Measurements from ENCODE around the gene ETS1. TPM values are rescaled to one million over a fixed set of nuclear protein-coding genes. Genes with fewer than 3 reads are reported as not detected.

The ETS1 gene
- total RNA-seq, 2 experiments from 2014 or later: 436 to 444 TPM

DNA sequence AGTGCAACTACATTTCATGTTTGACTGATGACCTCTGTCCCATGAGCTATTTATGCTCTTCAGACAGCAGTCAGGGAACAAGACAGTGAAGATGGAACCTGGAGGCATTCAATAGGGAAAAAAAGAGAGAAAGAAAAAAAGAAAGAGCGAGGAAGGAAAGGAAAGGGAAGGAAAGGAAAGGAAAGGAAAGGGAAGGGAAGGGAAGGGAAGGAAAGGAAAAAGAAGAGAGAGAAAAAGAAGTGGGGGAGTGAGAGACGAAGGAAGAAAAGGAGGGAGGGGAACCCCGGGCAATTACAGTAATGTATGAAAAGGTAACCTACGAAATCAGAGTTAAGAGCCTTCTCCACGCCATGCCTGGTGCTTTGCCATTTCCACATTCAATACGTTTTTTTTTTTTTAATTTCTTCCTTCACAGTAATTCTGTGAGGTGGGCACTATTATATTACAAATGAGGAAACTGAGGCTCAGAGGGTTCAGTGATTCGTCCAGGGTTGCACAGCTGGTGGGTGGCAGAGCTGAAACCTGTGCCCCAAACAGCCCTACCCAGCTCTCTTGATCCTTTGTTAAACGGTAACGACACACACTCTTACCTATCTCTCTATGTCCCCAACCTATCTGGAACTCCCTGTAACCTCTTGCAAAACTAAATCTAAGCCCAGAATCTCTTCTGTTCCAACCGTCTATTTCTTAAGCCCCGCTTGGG is 39.3 kb downstream of the ETS1 start:
- H3K36me3 Mint-ChIP-seq: no peaks in the 10 kb centered on the region

DNA sequence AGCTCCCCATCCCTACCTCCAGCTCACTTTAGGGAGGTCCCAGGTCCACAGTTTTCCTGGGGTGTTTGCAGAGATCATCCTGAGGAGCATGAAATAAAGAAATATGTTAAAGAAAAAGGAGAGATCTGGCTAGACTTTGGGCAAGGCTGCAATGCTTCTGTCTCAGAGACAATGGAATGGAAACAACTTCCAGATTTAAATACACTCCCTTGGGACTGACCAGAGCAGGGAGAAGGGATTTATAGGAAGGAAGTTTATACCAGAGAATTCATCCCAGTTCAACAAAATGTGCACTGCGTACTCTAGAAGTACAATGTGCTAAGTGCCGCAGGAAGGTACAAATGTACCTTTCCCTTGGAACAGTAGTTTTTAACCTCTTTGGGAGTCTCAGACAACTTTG is 40.4 kb downstream of the ETS1 start:
- Mint-ChIP-seq H3K27me3 (no peaks in the 10 kb centered on the region), H3K4me3 (no peak overlapping the region), H3K4me1 (ENCODE audit: low read depth) (peaks cover 78% of the 10 kb centered on the region), H3K36me3 (no peaks in the 10 kb centered on the region), H3K27ac (no peak overlapping the region), H3K9me3 (no peaks in the 10 kb centered on the region)
- DNase-seq: no peak
- ChIA-PET POLR2A (interaction anchor here (5.6 kb wide), 1 partner anchor 21 kb away, joined by 35 read pairs; no protein-coding TSS in a partner anchor), CTCF (no interaction called here)
- intact Hi-C loops (cut with micrococcal nuclease): no loop called here

More for the DNA sequence above, 39.3 kb downstream of the ETS1 start:
- Mint-ChIP-seq H3K4me1 (ENCODE audit: low read depth) (peaks cover 85% of the 10 kb centered on the region), H3K27ac (peak overlapping the region; percentile 80), H3K9me3 (no peaks in the 10 kb centered on the region), H3K4me3 (peak overlapping the region; percentile 70), H3K27me3 (no peaks in the 10 kb centered on the region)
- POLR2A ChIA-PET: interaction anchor here (0.6 to 5.6 kb wide), 4 partner anchors 22 to 80 kb away, joined by 3 to 35 read pairs (median 14); no protein-coding TSS in a partner anchor
- intact Hi-C loops (cut with micrococcal nuclease): no loop called here
- DNase-seq: no peak
- CTCF ChIA-PET: interaction anchor here (0.7 to 1.6 kb wide), 5 partner anchors 28 to 365 kb away, joined by 3 to 5 read pairs (median 3); no protein-coding TSS in a partner anchor

DNA sequence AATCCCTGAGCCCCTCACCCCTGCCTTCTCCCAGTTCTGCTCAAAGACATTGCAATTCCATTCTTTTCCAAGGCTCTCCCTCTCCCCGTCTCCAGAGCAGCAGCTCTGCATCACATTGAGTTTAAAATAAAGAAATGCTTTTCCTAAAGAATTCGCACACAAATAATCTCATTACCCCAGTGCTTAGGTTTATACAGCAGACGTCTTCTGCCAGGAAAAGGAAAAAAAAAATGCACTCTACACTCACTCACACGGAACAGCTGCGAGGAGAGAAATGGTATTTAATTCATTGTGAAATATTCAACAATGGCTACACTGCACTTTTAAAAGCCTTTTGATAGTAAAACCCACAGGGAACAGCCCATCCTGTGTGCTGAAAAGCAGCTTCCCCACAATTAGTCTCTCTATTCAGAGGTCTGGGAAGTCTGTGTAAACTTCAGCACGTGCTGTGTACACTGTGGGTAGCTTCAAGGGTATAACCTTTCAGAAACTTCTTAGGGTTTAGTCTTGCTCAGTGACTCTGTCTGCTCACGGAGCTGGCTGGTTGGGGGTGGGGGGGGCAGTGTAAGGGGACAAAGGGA is 42.8 kb downstream of the ETS1 start:
- intact Hi-C loops (cut with micrococcal nuclease): loop anchor here (1.0 kb wide), 1 partner anchor 16 kb away; no protein-coding TSS in a partner anchor
- ChIA-PET POLR2A (interaction anchor here (0.9 to 1.0 kb wide), 2 partner anchors 21 to 33 kb away, joined by 3 to 4 read pairs; no protein-coding TSS in a partner anchor), CTCF (no interaction called here)
- H3K4me1 Mint-ChIP-seq (ENCODE audit: low read depth): peaks cover 57% of the 10 kb centered on the region
- peak overlapping the region; percentile 58 for H3K4me3 Mint-ChIP-seq
- no peaks in the 10 kb centered on the region for H3K36me3 Mint-ChIP-seq
- H3K27ac Mint-ChIP-seq: peak overlapping the region; percentile 64
- no peak for DNase-seq
- no peaks in the 10 kb centered on the region for H3K27me3 Mint-ChIP-seq
- no peaks in the 10 kb centered on the region for H3K9me3 Mint-ChIP-seq

DNA sequence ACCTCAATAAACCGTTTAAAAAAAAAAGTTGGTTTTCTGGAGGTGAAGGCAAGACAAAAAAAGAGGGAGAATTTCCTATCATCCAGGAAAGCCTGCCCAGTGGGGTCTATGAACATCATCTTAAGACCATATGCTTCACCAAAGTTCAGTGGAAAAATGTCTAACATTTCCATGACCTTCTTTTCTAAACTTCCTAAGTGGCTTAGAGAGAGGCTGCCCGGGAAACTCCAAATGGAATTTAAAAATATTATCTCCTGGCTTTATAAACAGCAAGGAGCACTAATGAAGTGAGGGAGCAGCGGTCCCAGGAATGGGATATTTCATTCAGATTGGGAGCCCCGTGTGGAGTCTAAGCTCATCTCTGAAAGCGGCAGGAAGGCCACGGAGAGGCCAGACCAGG is 46.9 kb downstream of the ETS1 start:
- no peak overlapping the region for H3K4me3 Mint-ChIP-seq
- H3K27ac Mint-ChIP-seq: no peak overlapping the region
- H3K9me3 Mint-ChIP-seq: no peaks in the 10 kb centered on the region
- ChIA-PET POLR2A (no interaction called here), CTCF (no interaction called here)
- DNase-seq: no peak
- intact Hi-C loops (cut with micrococcal nuclease): no loop called here
- H3K4me1 Mint-ChIP-seq (ENCODE audit: low read depth): peaks cover 29% of the 10 kb centered on the region
- H3K27me3 Mint-ChIP-seq: peaks cover 4% of the 10 kb centered on the region
- no peaks in the 10 kb centered on the region for H3K36me3 Mint-ChIP-seq

DNA sequence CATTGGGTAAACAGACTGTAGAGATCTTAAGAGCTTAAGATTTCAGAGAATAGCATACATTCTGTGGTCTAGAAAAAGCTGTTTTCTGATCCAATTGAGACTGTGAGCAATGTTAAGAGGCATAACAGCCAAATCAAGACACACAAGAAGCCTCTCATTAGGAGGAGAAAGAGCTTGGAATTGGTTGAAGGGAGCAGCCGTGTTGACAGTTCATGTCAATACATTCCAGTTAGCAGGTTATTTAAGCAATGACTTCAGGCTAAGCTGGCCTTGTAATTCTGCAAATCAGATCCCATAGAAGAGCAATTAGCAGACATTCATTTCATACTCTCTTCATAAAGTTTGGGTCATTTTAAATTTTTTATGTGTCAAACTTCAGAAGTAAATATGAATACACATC is 50.9 kb downstream of the ETS1 start:
- H3K4me3 Mint-ChIP-seq: no peak overlapping the region
- H3K36me3 Mint-ChIP-seq: no peaks in the 10 kb centered on the region
- H3K27ac Mint-ChIP-seq: no peak overlapping the region
- H3K9me3 Mint-ChIP-seq: no peaks in the 10 kb centered on the region
- H3K27me3 Mint-ChIP-seq: peaks cover 4% of the 10 kb centered on the region
- POLR2A ChIA-PET: no interaction called here
- CTCF ChIA-PET: no interaction called here
- intact Hi-C loops (cut with micrococcal nuclease): no loop called here
- no peak for DNase-seq
- peaks cover 16% of the 10 kb centered on the region for H3K4me1 Mint-ChIP-seq (ENCODE audit: low read depth)

DNA sequence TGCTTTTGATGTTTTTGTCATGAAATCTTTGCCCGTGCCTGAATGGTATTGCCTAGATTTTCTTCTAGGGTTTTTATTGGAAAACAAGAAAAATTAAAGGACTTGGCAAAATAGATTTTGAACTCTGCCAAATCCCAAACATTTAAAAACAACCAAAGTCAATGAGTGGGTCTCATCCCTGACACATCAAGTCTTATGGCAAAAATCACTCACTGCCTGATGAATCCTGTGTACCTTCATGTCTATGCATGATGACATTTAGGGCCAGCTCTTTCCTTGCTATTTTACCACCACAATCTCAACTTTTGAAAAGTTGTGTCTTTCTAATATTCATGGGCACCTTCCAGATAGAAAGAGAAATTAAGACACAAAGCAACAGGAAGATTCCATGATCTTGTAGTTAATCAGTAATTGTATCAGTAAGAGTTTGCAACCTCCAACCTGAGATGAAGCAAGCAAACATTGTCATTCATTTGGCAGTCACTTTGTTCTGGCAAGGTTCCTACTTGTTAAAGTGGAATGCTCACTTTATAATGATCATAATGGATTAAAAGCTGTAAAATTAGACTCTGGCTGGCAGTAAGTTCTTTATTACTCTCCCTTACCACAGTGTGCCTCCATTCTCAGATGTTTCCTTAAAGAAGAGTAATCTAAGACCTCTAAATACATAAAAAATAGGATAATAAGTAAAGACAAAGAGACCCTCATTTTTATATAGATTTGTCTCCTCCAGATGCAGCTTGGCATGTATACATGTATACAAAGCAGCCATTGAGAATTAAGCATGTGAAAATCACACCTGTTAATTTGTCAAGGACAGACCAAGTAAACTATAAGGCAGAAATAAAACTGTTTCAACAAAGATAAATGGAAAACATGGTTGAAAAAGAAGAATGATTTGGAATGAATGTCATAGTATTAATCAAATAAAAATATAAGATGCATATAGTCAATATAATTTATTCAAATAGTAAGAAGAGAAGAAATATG is 51.6 kb downstream of the ETS1 start:
- H3K36me3 Mint-ChIP-seq: no peaks in the 10 kb centered on the region
- H3K27ac Mint-ChIP-seq: no peak overlapping the region
- POLR2A ChIA-PET: no interaction called here
- peaks cover 16% of the 10 kb centered on the region for H3K4me1 Mint-ChIP-seq (ENCODE audit: low read depth)
- H3K4me3 Mint-ChIP-seq: no peak overlapping the region
- intact Hi-C loops (cut with micrococcal nuclease): no loop called here
- CTCF ChIA-PET: interaction anchor here (1.9 kb wide), 1 partner anchor 96 kb away, joined by 4 read pairs; no protein-coding TSS in a partner anchor
- H3K9me3 Mint-ChIP-seq: no peaks in the 10 kb centered on the region
- peaks cover 4% of the 10 kb centered on the region for H3K27me3 Mint-ChIP-seq
- DNase-seq: no peak

DNA sequence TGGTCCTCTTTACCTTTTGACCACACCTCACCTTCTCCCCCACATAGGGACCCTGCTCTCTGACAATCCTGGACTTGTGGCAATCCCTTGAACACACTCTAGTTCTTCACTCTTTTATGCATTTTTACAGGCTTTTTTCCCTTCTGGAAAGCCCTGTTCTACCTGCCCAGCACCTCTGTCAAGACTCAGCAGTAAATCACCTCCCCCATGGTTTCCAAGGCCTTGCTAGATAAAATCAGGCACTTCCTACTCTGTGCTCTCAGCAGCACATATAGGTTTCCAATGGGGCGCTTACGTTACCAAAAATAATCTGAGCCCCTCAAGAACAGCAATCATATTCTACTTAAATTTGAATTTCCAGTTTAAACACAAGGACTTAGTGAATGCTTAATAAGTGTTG is 53.9 kb downstream of the ETS1 start:
- H3K4me3 Mint-ChIP-seq: no peak overlapping the region
- H3K4me1 Mint-ChIP-seq (ENCODE audit: low read depth): peaks cover 35% of the 10 kb centered on the region

DNA sequence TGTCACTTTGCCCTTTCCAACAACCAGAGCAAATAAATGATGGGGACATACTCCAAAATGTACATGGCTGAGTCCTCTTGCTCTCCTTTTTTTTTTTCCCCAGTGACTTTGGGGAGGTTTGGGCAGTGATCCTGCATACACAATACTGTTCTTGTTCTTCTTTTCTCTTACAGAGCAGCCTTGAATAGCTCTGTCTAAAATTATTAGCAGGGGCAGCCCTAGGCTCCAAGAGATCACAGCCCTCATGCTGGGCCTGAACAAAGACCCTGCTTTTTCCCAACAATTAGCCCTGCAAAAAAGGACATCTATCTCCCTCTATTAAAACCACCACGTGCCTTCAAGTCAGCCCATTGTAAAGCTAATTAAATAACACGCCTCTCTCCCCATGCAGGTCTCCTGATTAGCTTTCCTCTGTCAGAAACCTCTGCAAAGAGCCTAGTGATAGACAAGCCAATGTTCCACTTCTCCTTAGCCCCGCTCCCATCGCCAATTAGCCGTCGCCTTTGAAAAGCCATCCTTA is 54.7 kb downstream of the ETS1 start:
- Mint-ChIP-seq H3K4me1 (ENCODE audit: low read depth) (peaks cover 43% of the 10 kb centered on the region), H3K36me3 (no peaks in the 10 kb centered on the region), H3K27ac (no peak overlapping the region), H3K27me3 (peaks cover 4% of the 10 kb centered on the region), H3K4me3 (no peak overlapping the region), H3K9me3 (no peaks in the 10 kb centered on the region)
- intact Hi-C loops (cut with micrococcal nuclease): no loop called here
- CTCF ChIA-PET: interaction anchor here (1.0 kb wide), 1 partner anchor 360 kb away, joined by 4 read pairs; no protein-coding TSS in a partner anchor
- DNase-seq: no peak
- POLR2A ChIA-PET: interaction anchor here (0.7 kb wide), 1 partner anchor 329 kb away, joined by 3 read pairs; no protein-coding TSS in a partner anchor

More for the DNA sequence above, 53.9 kb downstream of the ETS1 start:
- intact Hi-C loops (cut with micrococcal nuclease): no loop called here
- Mint-ChIP-seq H3K27ac (no peak overlapping the region), H3K36me3 (no peaks in the 10 kb centered on the region), H3K9me3 (no peaks in the 10 kb centered on the region), H3K27me3 (peaks cover 4% of the 10 kb centered on the region)
- ChIA-PET POLR2A (no interaction called here), CTCF (interaction anchor here (1.0 kb wide), 1 partner anchor 10 kb away, joined by 4 read pairs; no protein-coding TSS in a partner anchor)
- DNase-seq: no peak

DNA sequence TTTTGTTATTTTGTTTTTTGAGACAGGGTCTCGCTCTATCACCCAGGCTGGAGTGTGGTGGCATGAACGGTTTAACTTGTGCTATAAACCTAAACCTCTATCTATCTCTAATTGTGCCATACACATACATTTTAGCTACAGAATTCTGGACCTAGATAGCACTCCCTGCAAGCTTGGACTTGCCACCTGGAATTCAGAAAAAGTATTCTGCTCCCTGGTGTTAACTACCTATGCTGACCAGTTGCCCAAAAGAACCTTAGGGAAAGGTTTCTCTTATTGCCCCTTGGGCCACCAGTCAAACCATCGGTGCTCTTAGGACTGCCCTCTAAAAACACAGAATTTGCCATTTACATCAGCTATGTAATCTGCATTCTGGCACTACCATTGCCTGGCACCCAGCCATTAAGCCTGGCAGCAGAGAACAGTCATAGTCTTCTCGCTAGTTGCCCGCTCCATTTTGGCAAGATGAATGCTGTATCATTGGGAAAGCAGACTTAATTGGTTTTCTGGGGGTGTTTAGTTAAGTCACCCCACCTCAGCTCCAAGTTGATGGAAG is 55.3 kb downstream of the ETS1 start:
- no peak overlapping the region for H3K4me3 Mint-ChIP-seq
- DNase-seq: no peak
- no peaks in the 10 kb centered on the region for H3K36me3 Mint-ChIP-seq
- intact Hi-C loops (cut with micrococcal nuclease): no loop called here
- POLR2A ChIA-PET: interaction anchor here (0.6 to 0.7 kb wide), 2 partner anchors 92 to 329 kb away, joined by 3 read pairs; no protein-coding TSS in a partner anchor
- CTCF ChIA-PET: interaction anchor here (1.0 kb wide), 1 partner anchor 359 kb away, joined by 4 read pairs; no protein-coding TSS in a partner anchor
- H3K9me3 Mint-ChIP-seq: no peaks in the 10 kb centered on the region
- peaks cover 2% of the 10 kb centered on the region for H3K27me3 Mint-ChIP-seq
- no peak overlapping the region for H3K27ac Mint-ChIP-seq
- H3K4me1 Mint-ChIP-seq (ENCODE audit: low read depth): peaks cover 49% of the 10 kb centered on the region

DNA sequence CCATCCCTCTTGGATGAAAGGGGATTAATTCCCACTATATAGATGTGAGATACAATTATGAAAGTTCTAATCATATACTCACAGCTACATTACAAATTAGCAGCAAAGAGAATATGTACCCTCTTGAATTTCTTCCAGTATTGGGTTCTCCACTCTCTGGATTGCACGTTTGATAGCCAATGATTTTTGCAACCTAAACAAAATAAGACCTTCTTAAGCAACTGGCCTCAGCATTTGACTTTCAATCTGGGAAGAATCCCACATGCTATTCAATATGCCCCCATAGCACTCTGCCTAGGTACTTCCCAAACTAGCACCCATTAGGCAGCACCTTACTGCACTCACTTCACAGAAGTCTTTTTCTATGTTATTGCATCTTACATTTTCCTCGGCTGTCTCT is 55.8 kb downstream of the ETS1 start:
- Mint-ChIP-seq H3K27me3 (no peaks in the 10 kb centered on the region), H3K9me3 (no peaks in the 10 kb centered on the region), H3K27ac (no peak overlapping the region), H3K4me1 (ENCODE audit: low read depth) (peaks cover 54% of the 10 kb centered on the region), H3K36me3 (no peaks in the 10 kb centered on the region), H3K4me3 (no peak overlapping the region)
- CTCF ChIA-PET: interaction anchor here (1.0 kb wide), 1 partner anchor 359 kb away, joined by 4 read pairs; no protein-coding TSS in a partner anchor
- no peak for DNase-seq
- POLR2A ChIA-PET: interaction anchor here (0.6 kb wide), 1 partner anchor 93 kb away, joined by 3 read pairs; no protein-coding TSS in a partner anchor
- intact Hi-C loops (cut with micrococcal nuclease): no loop called here

All from activated CD4-positive, alpha-beta memory T cell treated with anti-CD3 and anti-CD28 coated beads for 36 hours (primary cell).